NCI-H2171 treated with DMSO at 0.1 percent for 48 hours (cell line): ENCODE measurements around the gene FZR1.
"Not testable (repeated sequence)": the region's sequence is repeated elsewhere in the genome, so short reads cannot be mapped to it uniquely, and the experiment has no call there.

Source experiments
- DNase-seq: peaks from one replicate; lab custom pipeline; 2025; lab: John Stamatoyannopoulos, UW

Gene FZR1

GRCh38 chr19:3547301-3547731, 41.2 kb downstream of the FZR1 start:
- DNase-seq = no peak

DNA sequence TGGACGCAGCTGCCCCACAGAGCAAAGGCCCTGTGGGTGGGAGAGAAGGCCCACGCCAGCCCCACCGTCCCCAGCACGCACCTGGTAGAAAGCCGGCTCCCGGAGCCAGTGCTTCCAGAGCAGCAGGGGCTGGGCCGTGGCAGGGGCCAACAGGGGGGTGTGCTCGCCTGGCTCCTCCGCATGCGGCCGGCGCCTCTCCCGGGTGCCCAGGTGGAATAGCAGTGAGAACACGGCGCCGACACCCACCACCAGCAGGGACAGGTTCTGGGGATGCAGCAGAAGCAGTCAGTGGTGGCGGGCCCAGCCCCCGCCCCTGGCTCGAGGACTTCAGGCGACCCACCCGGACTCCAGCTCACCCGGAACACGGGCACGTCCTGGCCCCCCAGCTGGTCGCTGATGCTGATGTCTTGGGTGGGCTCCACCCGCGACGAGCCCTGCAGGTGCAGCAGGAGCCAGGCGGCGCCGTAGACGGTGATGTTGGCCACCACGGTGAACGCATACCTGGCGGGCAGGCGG, 41.7 kb downstream of the FZR1 start:
- DNase-seq = no peak

DNA sequence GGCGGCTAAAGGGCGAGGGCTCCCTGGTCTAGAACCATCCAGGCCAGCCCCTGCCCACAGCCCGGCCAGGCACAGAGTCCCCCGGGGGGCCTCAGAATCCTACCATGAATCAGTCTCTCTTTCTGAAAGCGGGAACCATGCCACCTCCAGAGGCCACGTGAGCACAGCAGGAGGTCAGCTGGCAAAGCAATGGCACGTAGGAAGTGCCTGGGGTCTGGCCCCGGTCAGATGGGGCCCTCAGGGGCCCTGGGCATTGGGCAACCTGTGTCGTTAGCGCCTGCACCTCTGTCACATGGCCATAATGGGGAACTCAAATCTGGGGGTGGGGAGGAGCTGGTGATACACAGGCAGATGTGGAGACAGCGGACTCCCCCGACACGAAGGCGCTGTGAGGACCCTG, 42.5 kb downstream of the FZR1 start:
- DNase-seq = no peak

GRCh38 chr19:3549816-3550215, 43.7 kb downstream of the FZR1 start:
- no peak for DNase-seq

GRCh38 chr19:3550947-3551791, 45.1 kb downstream of the FZR1 start:
- no peak for DNase-seq

GRCh38 chr19:3551792-3552095, 45.6 kb downstream of the FZR1 start:
- no peak for DNase-seq

GRCh38 chr19:3554254-3555083, 48.4 kb downstream of the FZR1 start:
- no peak for DNase-seq

- DNase-seq = no peak
Observed at GRCh38 chr19:3555653-3556422, 49.7 kb downstream of the FZR1 start.

- no peak for DNase-seq
Observed at GRCh38 chr19:3556423-3556977, 50.4 kb downstream of the FZR1 start.

GRCh38 chr19:3556978-3557460, 50.9 kb downstream of the FZR1 start:
- DNase-seq = peak; percentile 53

- DNase-seq = peak; percentile 88
Observed at GRCh38 chr19:3557461-3558248, 51.5 kb downstream of the FZR1 start, which contains the start of gene MFSD12. Gene MFSD12 (minus strand): TSS chr19:3557586. CDS start chr19:3557403, 183 bp downstream.

DNA sequence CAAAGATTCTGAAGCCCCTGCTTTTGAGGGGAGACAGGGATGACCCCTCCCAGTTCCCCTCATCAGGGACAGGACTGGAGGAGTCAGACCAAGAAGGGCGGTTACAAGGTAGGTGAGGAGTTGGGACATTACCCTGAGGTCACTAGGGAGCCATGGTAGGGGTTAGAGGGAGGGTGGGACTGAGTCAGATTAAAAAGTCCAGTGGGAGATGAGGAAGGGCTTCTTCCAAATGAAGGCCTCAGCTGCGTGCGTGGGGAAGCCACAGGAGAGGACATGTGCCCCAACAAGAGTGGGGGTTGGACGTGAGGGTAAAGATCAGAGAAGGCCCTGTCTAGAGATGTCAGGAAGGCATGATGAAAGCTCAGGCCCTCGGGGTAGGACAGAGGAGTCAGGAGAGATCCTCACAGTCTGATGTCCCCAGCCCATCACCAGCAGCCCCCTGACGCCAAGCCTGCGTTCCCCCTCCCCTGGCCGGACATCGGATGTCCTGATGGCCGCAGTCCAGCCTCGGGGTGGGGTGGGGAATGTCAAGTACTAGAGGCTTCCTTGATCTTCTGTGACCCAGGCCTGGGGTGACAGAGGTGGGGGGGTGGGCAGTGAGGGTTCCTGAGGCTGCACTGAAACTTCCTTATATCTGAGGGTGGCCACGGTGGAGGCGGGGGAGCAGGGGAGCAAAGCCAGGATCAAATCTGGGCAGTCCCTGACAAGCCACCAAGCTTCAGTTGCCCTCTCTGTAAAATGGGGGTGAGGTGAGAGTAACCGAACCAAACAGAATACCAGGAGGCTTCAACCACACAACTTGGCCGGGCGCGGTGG, 57.8 kb downstream of the FZR1 start:
- DNase-seq = no peak

- DNase-seq = no peak
Observed at GRCh38 chr19:3565139-3565538, 59.0 kb downstream of the FZR1 start.

- DNase-seq = not testable (repeated sequence)
Observed at GRCh38 chr19:3570042-3570441, 63.9 kb downstream of the FZR1 start.

GRCh38 chr19:3570606-3571011, 64.5 kb downstream of the FZR1 start:
- DNase-seq = no peak

GRCh38 chr19:3572132-3572854, 66.2 kb downstream of the FZR1 start:
- peak; percentile 99 for DNase-seq

DNA sequence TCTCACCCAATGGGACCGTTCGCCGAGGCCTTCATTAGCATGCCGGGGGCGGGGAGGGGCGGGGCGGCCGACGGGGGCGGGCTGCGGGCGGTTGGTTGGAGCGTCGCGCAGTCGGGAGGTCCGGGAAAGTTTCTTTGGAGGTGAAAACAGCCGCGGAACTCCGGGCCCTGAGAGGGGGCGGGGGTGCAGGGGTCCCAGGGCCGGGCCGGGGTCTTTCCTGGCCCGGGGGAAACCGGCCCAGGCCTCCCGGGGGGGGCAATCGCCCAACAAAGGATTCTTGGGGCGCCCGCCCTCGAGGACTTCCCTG, 66.7 kb downstream of the FZR1 start, which contains the start of gene HMG20B:
Gene HMG20B, plus strand, starts transcription at position 90 of the 307 bp plus-strand sequence. CDS start 366 bp downstream, outside the sequence.
- DNase-seq = no peak

DNA sequence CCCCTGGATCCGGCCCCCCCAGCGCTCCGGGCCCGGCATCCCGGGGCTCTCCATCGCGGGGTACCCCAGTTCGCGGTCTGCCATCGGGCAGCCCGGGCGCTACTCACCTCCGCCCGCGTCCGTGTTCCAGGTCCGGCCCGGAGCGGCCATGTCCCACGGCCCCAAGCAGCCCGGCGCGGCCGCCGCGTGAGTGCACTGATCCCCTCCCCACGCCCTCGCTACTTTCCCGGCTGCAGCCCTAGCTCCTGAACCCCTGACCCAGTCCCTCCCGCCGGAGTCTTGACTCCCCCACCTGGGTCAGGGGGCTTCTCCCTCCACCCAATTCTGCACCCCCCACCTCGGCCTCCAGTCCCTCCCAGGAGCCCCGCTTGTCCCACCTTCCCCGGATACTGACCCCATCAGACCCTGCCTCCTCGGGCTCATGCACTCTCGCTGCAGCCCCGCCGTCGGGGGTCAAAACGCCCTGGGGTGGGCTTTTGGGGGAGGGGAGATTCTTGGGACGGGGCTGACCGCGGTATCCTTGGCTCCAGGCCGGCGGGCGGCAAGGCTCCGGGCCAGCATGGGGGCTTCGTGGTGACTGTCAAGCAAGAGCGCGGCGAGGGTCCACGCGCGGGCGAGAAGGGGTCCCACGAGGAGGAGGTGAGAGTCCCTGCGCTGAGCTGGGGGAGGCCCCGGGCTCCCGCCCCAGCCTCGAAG, 67.2 kb downstream of the FZR1 start:
- no peak for DNase-seq
